GM23338 (cell line): Measurements from ENCODE around the gene NEURL1.

Experiments
- EZH2 ChIP-seq: fragments of 200-600 bp; sonication (generic); IDR thresholded peaks from one replicate; pipeline ENCODE4 v1.8.0; 2017; ENCODE audit warnings: antibody characterized with exemption, mild to moderate bottlenecking, low read depth; ENCODE audit not compliant: unreplicated experiment
- EZH2phosphoT487 ChIP-seq: fragments of 200-600 bp; sonication (generic); IDR thresholded peaks from one replicate; pipeline ENCODE4 v1.8.1; 2018; ENCODE audit warnings: antibody characterized with exemption; ENCODE audit not compliant: unreplicated experiment
- NANOG ChIP-seq: IDR thresholded peaks from 2 replicates; pipeline ENCODE4 v1.6.1; 2016; ENCODE audit warnings: antibody characterized with exemption, borderline replicate concordance
- TF ChIP-seq, protein P1 (sequence below), 2 experiments: fragments of 200-600 bp in 1 of 2; sonication (generic) in 1 of 2; conservative IDR thresholded peaks; 2 replicates each; pipeline versions ENCODE4 v1.5.1 to v1.6.1; 2016 to 2017; ENCODE audit warnings: antibody characterized with exemption in 2 of 2, low read depth in 2 of 2, mild to moderate bottlenecking in 2 of 2, moderate library complexity in 1 of 2
- TF ChIP-seq, protein P2 (sequence below): IDR thresholded peaks from one replicate; pipeline ENCODE4 v1.6.1; 2018; ENCODE audit warnings: antibody characterized with exemption; ENCODE audit not compliant: unreplicated experiment

DNA sequence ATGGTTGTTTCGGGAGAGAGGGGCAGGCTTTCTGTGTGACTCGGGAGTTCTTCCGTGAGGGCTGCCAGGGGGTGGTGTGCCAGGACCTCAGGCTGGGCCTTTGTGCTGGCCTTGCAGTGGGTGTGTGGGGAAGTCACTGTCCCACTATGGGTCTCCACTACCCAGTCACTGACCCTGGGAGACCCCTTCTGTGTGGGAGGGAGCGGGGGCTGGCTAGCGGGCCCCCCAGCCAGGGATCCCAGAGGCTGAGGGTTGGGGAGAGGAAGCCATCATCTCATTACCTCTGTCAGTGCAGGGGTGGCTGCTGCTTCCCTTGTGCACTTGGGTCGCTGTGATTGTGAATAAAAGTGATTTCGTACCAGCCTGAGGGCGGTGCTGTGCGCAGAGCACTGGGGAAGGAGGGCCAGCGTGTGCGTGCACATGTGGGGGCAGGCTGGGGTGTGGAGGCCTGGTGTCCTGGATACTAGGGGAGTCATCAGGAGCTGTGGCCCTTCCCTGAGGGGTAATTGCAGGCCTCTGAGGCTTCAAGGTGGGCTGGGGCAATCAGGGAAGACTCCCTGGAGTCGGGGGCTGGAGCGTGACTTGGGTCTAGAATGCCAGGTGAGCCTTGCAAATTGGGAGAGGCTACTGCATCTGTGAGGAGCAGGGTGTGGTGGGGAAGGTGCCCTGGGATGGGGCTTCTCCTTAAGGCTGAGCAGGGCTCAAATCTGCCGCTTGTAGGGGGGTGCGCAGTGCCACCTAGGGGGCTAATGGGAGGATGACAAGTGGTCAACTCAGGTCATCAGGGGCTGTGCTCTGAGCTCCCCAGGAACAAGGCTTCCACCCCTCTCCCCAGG lies 98.9 kb downstream of the NEURL1 start:
- TF ChIP-seq EZH2phosphoT487, result no peak
- TF ChIP-seq NANOG, result no peak
- TF ChIP-seq, protein P1, sequence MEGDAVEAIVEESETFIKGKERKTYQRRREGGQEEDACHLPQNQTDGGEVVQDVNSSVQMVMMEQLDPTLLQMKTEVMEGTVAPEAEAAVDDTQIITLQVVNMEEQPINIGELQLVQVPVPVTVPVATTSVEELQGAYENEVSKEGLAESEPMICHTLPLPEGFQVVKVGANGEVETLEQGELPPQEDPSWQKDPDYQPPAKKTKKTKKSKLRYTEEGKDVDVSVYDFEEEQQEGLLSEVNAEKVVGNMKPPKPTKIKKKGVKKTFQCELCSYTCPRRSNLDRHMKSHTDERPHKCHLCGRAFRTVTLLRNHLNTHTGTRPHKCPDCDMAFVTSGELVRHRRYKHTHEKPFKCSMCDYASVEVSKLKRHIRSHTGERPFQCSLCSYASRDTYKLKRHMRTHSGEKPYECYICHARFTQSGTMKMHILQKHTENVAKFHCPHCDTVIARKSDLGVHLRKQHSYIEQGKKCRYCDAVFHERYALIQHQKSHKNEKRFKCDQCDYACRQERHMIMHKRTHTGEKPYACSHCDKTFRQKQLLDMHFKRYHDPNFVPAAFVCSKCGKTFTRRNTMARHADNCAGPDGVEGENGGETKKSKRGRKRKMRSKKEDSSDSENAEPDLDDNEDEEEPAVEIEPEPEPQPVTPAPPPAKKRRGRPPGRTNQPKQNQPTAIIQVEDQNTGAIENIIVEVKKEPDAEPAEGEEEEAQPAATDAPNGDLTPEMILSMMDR (conservative IDR thresholded peaks at IDR 0.05; ENCODE audit: low read depth in 2 of 2), result peak; percentile 72 to 90
- TF ChIP-seq, protein P2, sequence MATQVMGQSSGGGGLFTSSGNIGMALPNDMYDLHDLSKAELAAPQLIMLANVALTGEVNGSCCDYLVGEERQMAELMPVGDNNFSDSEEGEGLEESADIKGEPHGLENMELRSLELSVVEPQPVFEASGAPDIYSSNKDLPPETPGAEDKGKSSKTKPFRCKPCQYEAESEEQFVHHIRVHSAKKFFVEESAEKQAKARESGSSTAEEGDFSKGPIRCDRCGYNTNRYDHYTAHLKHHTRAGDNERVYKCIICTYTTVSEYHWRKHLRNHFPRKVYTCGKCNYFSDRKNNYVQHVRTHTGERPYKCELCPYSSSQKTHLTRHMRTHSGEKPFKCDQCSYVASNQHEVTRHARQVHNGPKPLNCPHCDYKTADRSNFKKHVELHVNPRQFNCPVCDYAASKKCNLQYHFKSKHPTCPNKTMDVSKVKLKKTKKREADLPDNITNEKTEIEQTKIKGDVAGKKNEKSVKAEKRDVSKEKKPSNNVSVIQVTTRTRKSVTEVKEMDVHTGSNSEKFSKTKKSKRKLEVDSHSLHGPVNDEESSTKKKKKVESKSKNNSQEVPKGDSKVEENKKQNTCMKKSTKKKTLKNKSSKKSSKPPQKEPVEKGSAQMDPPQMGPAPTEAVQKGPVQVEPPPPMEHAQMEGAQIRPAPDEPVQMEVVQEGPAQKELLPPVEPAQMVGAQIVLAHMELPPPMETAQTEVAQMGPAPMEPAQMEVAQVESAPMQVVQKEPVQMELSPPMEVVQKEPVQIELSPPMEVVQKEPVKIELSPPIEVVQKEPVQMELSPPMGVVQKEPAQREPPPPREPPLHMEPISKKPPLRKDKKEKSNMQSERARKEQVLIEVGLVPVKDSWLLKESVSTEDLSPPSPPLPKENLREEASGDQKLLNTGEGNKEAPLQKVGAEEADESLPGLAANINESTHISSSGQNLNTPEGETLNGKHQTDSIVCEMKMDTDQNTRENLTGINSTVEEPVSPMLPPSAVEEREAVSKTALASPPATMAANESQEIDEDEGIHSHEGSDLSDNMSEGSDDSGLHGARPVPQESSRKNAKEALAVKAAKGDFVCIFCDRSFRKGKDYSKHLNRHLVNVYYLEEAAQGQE, result no peak
- no peak for TF ChIP-seq EZH2
